H1 (cell line): ENCODE measurements around the gene LRRC4C. TPM values are rescaled to one million over a fixed set of nuclear protein-coding genes. Genes with fewer than 3 reads are reported as not detected.

Experiments used
- polyA plus RNA-seq, 7 experiments: library from polyadenylated mRNA; depleted of rRNA in 3 of 7; stranded (reverse) in 5 of 7; unstranded in 2 of 7; fragments of >200 nt in 5 of 7; fragments of 200-250 nt in 2 of 7; gene quantifications; 1 replicate in 5 of 7; 2 replicates in 1 of 7; 4 replicates in 1 of 7; pipeline versions ENCODE4 v1.2.1 to v1.2.3, GENCODE V29; 2011 to 2013; ENCODE audit warnings: missing spikeins in 2 of 7, mixed read lengths in 2 of 7
- total RNA-seq: library from RNA; stranded (reverse); fragmentation: NEBNext Ultra II Directional; extraction: Animal tissue kit (Norgen Biotek cat#: 25700); gene quantifications from 2 replicates; pipeline ENCODE4 v1.2.1, GENCODE V29; 2021
- TF ChIP-seq, protein P1 (sequence below): IDR thresholded peaks from 2 replicates; pipeline ENCODE4 v1.6.1; 2012; ENCODE audit warnings: inconsistent platforms

Gene LRRC4C
- total and polyA plus RNA-seq, 2 of the 8 experiments (the other 6 are each of a cell fraction or from before 2014, with no cell fraction given), result 0.23 to 2.2 TPM

DNA sequence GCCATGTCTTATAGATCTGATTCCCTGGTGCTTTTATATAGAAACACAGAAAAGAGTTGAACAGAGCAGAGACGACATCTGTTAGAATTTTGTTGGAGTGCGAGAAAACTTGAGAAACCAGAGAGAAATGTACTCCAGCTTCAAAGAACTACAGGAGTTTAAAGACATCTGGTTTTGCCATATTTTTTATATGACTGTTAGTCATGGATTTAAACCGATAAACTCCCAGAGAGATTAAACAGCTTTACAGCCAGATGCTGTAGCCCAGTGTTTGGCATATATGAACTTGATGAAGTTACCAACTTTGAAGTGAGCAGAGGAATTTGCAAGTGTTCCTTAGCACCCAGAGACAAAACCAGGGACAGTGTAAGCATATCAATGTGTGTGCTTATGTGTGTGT lies 1083.1 kb downstream of the LRRC4C start (continued):
- TF ChIP-seq, protein P1, sequence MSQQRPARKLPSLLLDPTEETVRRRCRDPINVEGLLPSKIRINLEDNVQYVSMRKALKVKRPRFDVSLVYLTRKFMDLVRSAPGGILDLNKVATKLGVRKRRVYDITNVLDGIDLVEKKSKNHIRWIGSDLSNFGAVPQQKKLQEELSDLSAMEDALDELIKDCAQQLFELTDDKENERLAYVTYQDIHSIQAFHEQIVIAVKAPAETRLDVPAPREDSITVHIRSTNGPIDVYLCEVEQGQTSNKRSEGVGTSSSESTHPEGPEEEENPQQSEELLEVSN, result no peak
- TF ChIP-seq, all 59 proteins: peak for 0
